ENCODE measurements around the gene NAPB. TPM values are rescaled to one million over a fixed set of nuclear protein-coding genes. Genes with fewer than 3 reads are reported as not detected.

NAPB gene
- polyA plus RNA-seq, 2 of the 4 experiments (the other 2 are of a cell fraction): 6.2 to 12.7 TPM

DNA sequence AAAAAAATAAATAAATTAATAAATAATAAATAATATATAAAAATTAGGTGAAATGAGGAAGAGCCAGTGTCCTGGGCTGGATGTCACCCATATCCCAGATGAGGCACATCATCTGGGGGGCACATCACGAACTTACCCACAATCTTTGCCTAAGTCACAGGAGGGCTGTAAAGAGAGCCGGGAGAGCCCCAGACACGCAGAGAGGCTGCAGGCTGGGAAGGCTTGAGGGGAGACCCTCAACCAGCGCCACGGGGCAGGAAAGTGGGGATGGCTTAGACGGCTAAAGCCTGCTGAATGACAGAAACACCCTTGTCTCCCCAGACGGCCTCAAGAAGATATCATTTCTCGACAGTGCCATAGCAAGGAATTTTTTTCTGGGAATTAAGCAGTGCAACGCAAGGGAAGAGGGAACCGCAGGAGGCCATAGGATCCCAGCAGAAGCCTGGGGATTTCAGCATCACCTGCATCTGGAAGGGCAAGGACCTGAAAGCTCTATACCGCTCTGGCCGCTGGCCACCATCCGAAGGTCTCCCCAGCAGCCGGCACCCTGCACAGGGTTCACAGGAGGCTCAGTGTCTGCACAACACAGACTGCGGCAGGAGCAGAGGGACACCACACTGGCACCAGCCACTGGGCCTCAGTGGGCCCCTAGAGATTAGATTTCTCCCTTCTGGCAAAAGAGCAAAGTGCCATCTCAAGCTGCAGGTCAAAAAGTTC lies 93.5 kb downstream of the NAPB start:
- no peak for ATAC-seq
- H3K9me3 ChIP-seq: no peaks in the 10 kb centered on the region
- CTCF ChIA-PET: interaction anchor here (1.1 to 8.5 kb wide), 4 partner anchors 11 to 636 kb away, joined by 3 to 76 read pairs (median 8); no protein-coding TSS in a partner anchor

DNA sequence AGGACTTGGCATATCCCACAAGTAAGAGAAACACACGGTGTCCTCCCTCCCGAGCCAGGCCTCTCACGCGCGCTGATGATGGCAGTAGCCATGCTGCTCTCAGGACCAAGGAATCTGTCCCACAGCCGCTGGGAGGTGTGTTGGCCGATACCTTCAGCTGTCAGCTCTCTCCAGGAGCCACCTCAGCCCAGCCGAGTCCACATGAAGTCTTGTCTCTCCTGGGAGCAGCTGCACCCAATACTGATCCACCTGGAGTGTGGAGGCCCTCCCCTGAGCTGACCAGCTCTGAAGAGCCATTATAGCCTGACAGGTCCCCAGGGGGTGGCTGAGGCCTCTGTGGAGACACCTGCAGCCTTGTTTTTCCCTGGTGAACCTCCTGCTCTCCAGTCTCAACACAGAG lies 94.5 kb downstream of the NAPB start:
- Histone ChIP-seq H3K4me3 (no peak overlapping the region), H3K4me2 (no peak overlapping the region), H3K27ac (no peak overlapping the region), H3K4me1 (no peaks in the 10 kb centered on the region), H3K9me3 (no peaks in the 10 kb centered on the region)
- ChIA-PET CTCF (interaction anchor here (1.1 to 8.5 kb wide), 4 partner anchors 12 to 635 kb away, joined by 3 to 76 read pairs (median 8); no protein-coding TSS in a partner anchor), POLR2A (no interaction called here)
- DNase-seq (ENCODE audit: low read depth in 1 of 2, low spot score in 1 of 2) (no peak), FAIRE-seq (no peak), ATAC-seq (0 out of 6 replicates have a peak, but pooled peaks of 1 of the 2 experiments have one; percentile 25)
- no peak for TF ChIP-seq CHD4 (IDR thresholded peaks at IDR 0.05; ENCODE audit: borderline replicate concordance)
- no peak for TF ChIP-seq KDM5A (IDR thresholded peaks at IDR 0.05)
- no peak for TF ChIP-seq RNF2 (IDR thresholded peaks at IDR 0.05; ENCODE audit: borderline replicate concordance, low read depth)
- no peak for TF ChIP-seq SREBF2 (IDR thresholded peaks at IDR 0.05)
- no peak for TF ChIP-seq HES2 (IDR thresholded peaks at IDR 0.05)
- TF ChIP-seq, protein P1, sequence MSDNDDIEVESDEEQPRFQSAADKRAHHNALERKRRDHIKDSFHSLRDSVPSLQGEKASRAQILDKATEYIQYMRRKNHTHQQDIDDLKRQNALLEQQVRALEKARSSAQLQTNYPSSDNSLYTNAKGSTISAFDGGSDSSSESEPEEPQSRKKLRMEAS (IDR thresholded peaks at IDR 0.05): no peak
- TF ChIP-seq HDAC2 (IDR thresholded peaks at IDR 0.05): no peak
- TF ChIP-seq MYC (IDR thresholded peaks at IDR 0.05; ENCODE audit: borderline replicate concordance, low read length): no peak
- no peak for TF ChIP-seq ZFP36 (IDR thresholded peaks at IDR 0.05; ENCODE audit: borderline replicate concordance, partially characterized antibody)
- no peak for TF ChIP-seq EP300 (IDR thresholded peaks at IDR 0.05)
- TF ChIP-seq HMGXB4 (CRISPR knock-in tag; IDR thresholded peaks at IDR 0.05; ENCODE audit: borderline replicate concordance): no peak
- TF ChIP-seq RFX5 (IDR thresholded peaks at IDR 0.05): no peak
- TF ChIP-seq EHF (CRISPR knock-in tag; IDR thresholded peaks at IDR 0.05): no peak
- no peak for TF ChIP-seq RAD21 (conservative IDR thresholded peaks at IDR 0.05 in 1 of 2, IDR thresholded peaks at IDR 0.05 in 1 of 2)
- TF ChIP-seq USF2 (IDR thresholded peaks at IDR 0.05): no peak
- no peak for TF ChIP-seq TP53 (CRISPR knock-in tag; IDR thresholded peaks at IDR 0.05)
- WGBS (ENCODE audit: missing lambda C conversion rate): 51% methylated on average over 8 of the region's 8 CpGs

More for the DNA sequence above, 93.5 kb downstream of the NAPB start:
- 61% methylated on average over 15 of the region's 15 CpGs for WGBS (ENCODE audit: missing lambda C conversion rate)
- H3K4me1 ChIP-seq: no peaks in the 10 kb centered on the region
- no peak for DNase-seq (ENCODE audit: low read depth in 1 of 2, low spot score in 1 of 2)
- H3K4me2 ChIP-seq: no peak overlapping the region
- no peak overlapping the region for H3K27ac ChIP-seq
- no peak for TF ChIP-seq GATA3 (IDR thresholded peaks at IDR 0.05; ENCODE audit: borderline replicate concordance)
- no peak for TF ChIP-seq CHD4 (IDR thresholded peaks at IDR 0.05; ENCODE audit: borderline replicate concordance)
- TF ChIP-seq CHD2 (IDR thresholded peaks at IDR 0.05; ENCODE audit: low read length, partially characterized antibody): no peak
- no peak for TF ChIP-seq FOSB (CRISPR knock-in tag; IDR thresholded peaks at IDR 0.05)
- no peak for TF ChIP-seq KDM1A (IDR thresholded peaks at IDR 0.05; ENCODE audit: low read depth)
- no peak for TF ChIP-seq BHLHE40 (IDR thresholded peaks at IDR 0.05; ENCODE audit: low read depth, low read length)
- no peak for TF ChIP-seq HOXB5 (CRISPR knock-in tag; IDR thresholded peaks at IDR 0.05)
- TF ChIP-seq, protein P2, sequence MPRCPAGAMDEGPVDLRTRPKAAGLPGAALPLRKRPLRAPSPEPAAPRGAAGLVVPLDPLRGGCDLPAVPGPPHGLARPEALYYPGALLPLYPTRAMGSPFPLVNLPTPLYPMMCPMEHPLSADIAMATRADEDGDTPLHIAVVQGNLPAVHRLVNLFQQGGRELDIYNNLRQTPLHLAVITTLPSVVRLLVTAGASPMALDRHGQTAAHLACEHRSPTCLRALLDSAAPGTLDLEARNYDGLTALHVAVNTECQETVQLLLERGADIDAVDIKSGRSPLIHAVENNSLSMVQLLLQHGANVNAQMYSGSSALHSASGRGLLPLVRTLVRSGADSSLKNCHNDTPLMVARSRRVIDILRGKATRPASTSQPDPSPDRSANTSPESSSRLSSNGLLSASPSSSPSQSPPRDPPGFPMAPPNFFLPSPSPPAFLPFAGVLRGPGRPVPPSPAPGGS (IDR thresholded peaks at IDR 0.05): no peak
- TF ChIP-seq NR3C1 (IDR thresholded peaks at IDR 0.05): no peak
- no peak for TF ChIP-seq REST (IDR thresholded peaks at IDR 0.05)
- TF ChIP-seq KDM5A (IDR thresholded peaks at IDR 0.05): no peak
- TF ChIP-seq NFE2L2 (conservative IDR thresholded peaks at IDR 0.05; ENCODE audit: low read length): no peak
- POLR2A ChIA-PET: no interaction called here
- FAIRE-seq: no peak
- H3K4me3 ChIP-seq: no peak overlapping the region

Data from A549 (cell line).